SK-N-MC (cell line): ENCODE measurements around the gene ANP32A.
"Not testable (repeated sequence)": the region's sequence is repeated elsewhere in the genome, so short reads cannot be mapped to it uniquely, and the experiment has no call there.

Experiments used
- DNase-seq: peaks from one replicate; pipeline ENCODE4 v3.0.0-alpha.2; 2011; ENCODE audit warnings: low read depth, low spot score
- H3K27ac ChIP-seq: fragments of 200-600 bp; sonication (generic); 2 replicates; pipeline ENCODE4 v1.5.1; 2016; ENCODE audit warnings: mixed run types
- H3K36me3 ChIP-seq: fragments of 200-600 bp; sonication (generic); 2 replicates; pipeline ENCODE4 v1.6.1; 2017; ENCODE audit warnings: antibody characterized with exemption, low read length, mixed read lengths; ENCODE audit not compliant: insufficient read depth
- H3K4me3 ChIP-seq: fragments of 200-600 bp; sonication (generic); 2 replicates; pipeline ENCODE4 v1.5.1; 2016
- H3K9ac ChIP-seq: fragments of 200-600 bp; sonication (generic); 2 replicates; pipeline ENCODE4 v1.8.0; 2017; ENCODE audit warnings: mixed run types, mixed read lengths; ENCODE audit not compliant: insufficient read length
- H3K9me3 ChIP-seq: fragments of 200-600 bp; sonication (generic); 2 replicates; pipeline ENCODE4 v1.6.1; 2017; ENCODE audit warnings: low read depth, mild to moderate bottlenecking, antibody characterized with exemption, low read length, moderate library complexity, mixed read lengths
- EZH2 ChIP-seq: fragments of 200-600 bp; sonication (generic); IDR thresholded peaks from one replicate; pipeline ENCODE4 v1.6.1; 2017; ENCODE audit warnings: antibody characterized with exemption
- FOXP2 ChIP-seq: optimal IDR thresholded peaks from 2 replicates; pipeline ENCODE3; 2011; ENCODE audit warnings: mild to moderate bottlenecking, moderate library complexity; ENCODE audit not compliant: insufficient read depth; ENCODE audit errors: extremely low read length, control extremely low read depth
- POLR2AphosphoS5 ChIP-seq: IDR thresholded peaks from 2 replicates; pipeline ENCODE4 v1.6.1; 2012; ENCODE audit warnings: mild to moderate bottlenecking, low read depth, low read length, borderline replicate concordance

ANP32A gene

GRCh38 chr15:68820295-68821189, at the start of gene ANP32A:
ANP32A (minus strand) TSS chr15:68820895; CDS start chr15:68820751, 144 bp downstream.
- TF ChIP-seq POLR2AphosphoS5 (peak; percentile 74), EZH2 (no peak)
- Histone ChIP-seq H3K4me3 (peak within 1 kb of the TSS; percentile 99), H3K36me3 (peaks cover 13% of the 10 kb centered on the region), H3K9me3 (no peaks in the 10 kb centered on the region), H3K27ac (peak within 1 kb of the TSS; percentile 98), H3K9ac (peak within 1 kb of the TSS; percentile 98)
- no peak for DNase-seq

- no peak for TF ChIP-seq FOXP2
- no peak for TF ChIP-seq POLR2AphosphoS5
- TF ChIP-seq EZH2 = no peak
- Histone ChIP-seq H3K9me3 (no peaks in the 10 kb centered on the region), H3K27ac (no peak overlapping the region), H3K36me3 (no peaks in the 10 kb centered on the region), H3K9ac (no peak overlapping the region), H3K4me3 (no peak overlapping the region)
- DNase-seq = no peak
Measured at GRCh38 chr15:68868296-68868695, 47.6 kb upstream of the ANP32A start.

DNA sequence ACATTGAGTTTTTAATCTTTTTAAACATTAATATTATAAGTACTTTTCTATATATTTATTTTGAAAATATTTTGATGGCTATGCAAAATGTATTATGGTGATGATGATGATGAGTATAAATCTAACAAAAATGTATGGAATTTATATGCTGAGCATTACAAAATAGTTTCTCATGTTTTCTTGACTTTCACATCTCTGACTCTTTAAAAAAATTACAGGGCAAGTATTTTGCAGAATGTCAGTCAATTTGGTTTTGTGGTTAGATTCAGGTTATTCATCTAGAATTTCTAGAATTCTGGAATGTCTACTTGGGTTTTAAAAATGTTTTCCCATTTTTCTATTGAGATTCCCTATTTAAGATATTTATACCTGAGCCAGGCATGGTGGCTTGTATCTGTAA, 41.7 kb upstream of the ANP32A start:
- Histone ChIP-seq H3K9ac (no peak overlapping the region), H3K4me3 (no peak overlapping the region), H3K27ac (no peak overlapping the region), H3K36me3 (no peaks in the 10 kb centered on the region), H3K9me3 (no peaks in the 10 kb centered on the region)
- TF ChIP-seq EZH2 (no peak), FOXP2 (no peak), POLR2AphosphoS5 (no peak)
- no peak for DNase-seq

DNA sequence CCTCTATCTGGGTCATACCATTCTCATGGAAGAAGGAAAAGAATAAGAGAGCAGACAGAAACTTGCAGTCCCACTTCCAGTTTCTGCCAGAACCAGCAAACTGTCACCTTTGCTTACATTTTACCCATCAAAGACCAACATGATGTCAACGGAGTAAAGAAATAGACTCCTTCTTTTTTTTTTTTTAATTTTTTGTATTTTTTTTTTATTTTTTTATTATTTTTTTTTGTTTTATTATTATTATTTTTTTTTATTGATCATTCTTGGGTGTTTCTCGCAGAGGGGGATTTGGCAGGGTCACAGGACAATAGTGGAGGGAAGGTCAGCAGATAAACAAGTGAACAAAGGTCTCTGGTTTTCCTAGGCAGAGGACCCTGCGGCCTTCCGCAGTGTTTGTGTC, 38.0 kb upstream of the ANP32A start:
- not testable (repeated sequence) for H3K4me3 ChIP-seq, H3K36me3 ChIP-seq, H3K9ac ChIP-seq, H3K27ac ChIP-seq, H3K9me3 ChIP-seq, DNase-seq

- H3K36me3 ChIP-seq, H3K9ac ChIP-seq, H3K27ac ChIP-seq, H3K9me3 ChIP-seq, H3K4me3 ChIP-seq, DNase-seq: not testable (repeated sequence)
Measured at GRCh38 chr15:68857443-68857842, 36.7 kb upstream of the ANP32A start.

- DNase-seq = no peak
- no peak overlapping the region for H3K9ac ChIP-seq
- H3K36me3 ChIP-seq = no peaks in the 10 kb centered on the region
- no peaks in the 10 kb centered on the region for H3K9me3 ChIP-seq
- no peak overlapping the region for H3K27ac ChIP-seq
- no peak overlapping the region for H3K4me3 ChIP-seq
- TF ChIP-seq POLR2AphosphoS5 (no peak), EZH2 (no peak), FOXP2 (no peak)
Measured at GRCh38 chr15:68852461-68852860, 31.8 kb upstream of the ANP32A start.

DNA sequence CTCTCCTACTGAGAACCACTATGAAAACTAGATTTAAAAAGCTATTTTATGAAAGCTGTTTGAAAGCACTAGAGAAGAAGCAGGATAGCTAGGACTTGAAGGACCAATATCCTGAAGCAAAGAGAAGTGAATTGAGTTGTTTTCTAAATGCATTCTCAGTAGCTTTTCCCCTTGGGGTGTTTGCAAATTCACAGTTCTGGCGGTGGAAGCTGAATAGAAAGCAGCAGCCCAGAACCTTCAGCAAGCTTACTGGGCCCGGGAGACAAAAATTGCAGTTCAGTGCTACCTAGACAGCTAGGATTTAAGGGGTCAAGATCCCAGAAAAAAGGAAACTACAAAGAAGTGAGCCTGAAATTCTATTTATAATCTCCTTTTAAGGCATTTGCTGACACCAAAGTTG, 31.3 kb upstream of the ANP32A start:
- no peaks in the 10 kb centered on the region for H3K36me3 ChIP-seq
- no peak overlapping the region for H3K9ac ChIP-seq
- H3K4me3 ChIP-seq = no peak overlapping the region
- H3K27ac ChIP-seq = no peak overlapping the region
- H3K9me3 ChIP-seq = no peaks in the 10 kb centered on the region
- TF ChIP-seq FOXP2 = no peak
- TF ChIP-seq EZH2 = no peak
- TF ChIP-seq POLR2AphosphoS5 = no peak
- no peak for DNase-seq

GRCh38 chr15:68849497-68849896, 28.8 kb upstream of the ANP32A start:
- Histone ChIP-seq H3K9me3 (no peaks in the 10 kb centered on the region), H3K27ac (no peak overlapping the region), H3K9ac (no peak overlapping the region), H3K36me3 (no peaks in the 10 kb centered on the region), H3K4me3 (no peak overlapping the region)
- DNase-seq = no peak
- no peak for TF ChIP-seq POLR2AphosphoS5
- TF ChIP-seq FOXP2 = no peak

DNA sequence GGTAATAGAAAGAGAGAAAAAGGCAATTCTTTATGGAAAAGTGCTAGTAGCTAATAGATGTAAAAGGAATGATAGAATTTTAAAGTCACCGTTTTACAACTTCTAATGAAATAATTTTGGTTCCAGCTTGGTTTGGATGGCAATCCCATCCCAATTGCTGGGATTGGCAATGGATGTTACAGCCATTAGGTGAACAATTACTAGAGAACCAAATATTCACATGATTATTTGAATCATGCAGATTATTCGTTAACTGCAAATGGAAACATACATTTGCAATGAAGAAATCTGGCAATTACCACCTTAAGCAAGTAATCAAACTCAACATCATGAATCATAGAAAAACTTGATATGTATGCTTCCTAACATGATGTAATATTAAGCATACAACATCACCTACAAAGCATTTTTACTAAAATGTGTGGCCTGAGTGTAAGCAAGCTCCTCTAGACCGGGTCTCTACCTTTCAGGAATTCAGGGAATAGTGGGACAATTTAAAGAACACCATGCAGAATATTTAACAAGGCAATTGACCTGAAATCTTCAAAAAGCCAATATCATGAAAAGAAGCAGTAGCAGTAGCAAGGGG, 26.2 kb upstream of the ANP32A start:
- TF ChIP-seq EZH2 (no peak), FOXP2 (no peak), POLR2AphosphoS5 (no peak)
- no peak for DNase-seq
- Histone ChIP-seq H3K36me3 (no peaks in the 10 kb centered on the region), H3K9me3 (no peaks in the 10 kb centered on the region), H3K9ac (no peak overlapping the region), H3K4me3 (no peak overlapping the region), H3K27ac (no peak overlapping the region)
